ENCODE results near the gene DNASE2B. TPM values are rescaled to one million over a fixed set of nuclear protein-coding genes. Genes with fewer than 3 reads are reported as not detected.

DNASE2B gene
- total RNA-seq, 1 experiment from 2014 or later, result not detected

GRCh38 chr1:84430546-84430945 lies 32.3 kb downstream of the DNASE2B start:
- no CpG with 5 or more reads among the region's 2 CpGs for WGBS (ENCODE audit: extremely low coverage, insufficient read length, low lambda C conversion rate)
- H2BK5ac ChIP-seq (ENCODE audit: insufficient read length, low read length), result no peak overlapping the region

More at GRCh38 chr1:84430546-84430945, 32.3 kb downstream of the DNASE2B start:
- no peak overlapping the region for H3K23ac ChIP-seq (ENCODE audit: insufficient read length, low read depth, low read length)
- H3K9me3 Mint-ChIP-seq, result peaks cover 4 to 9% of the 10 kb centered on the region in 2 experiments
- H4K8ac ChIP-seq (replicated peaks; ENCODE audit: insufficient read length, low read depth, low read length), result no peak overlapping the region
- no peaks in the 10 kb centered on the region for H3K79me1 ChIP-seq (ENCODE audit: insufficient read depth, low read depth, low read length, poor library complexity, severe bottlenecking)
- H3K9me3 ChIP-seq (ENCODE audit: control insufficient read depth, low read depth, low read length), result no peaks in the 10 kb centered on the region
- TF ChIP-seq, protein P1, sequence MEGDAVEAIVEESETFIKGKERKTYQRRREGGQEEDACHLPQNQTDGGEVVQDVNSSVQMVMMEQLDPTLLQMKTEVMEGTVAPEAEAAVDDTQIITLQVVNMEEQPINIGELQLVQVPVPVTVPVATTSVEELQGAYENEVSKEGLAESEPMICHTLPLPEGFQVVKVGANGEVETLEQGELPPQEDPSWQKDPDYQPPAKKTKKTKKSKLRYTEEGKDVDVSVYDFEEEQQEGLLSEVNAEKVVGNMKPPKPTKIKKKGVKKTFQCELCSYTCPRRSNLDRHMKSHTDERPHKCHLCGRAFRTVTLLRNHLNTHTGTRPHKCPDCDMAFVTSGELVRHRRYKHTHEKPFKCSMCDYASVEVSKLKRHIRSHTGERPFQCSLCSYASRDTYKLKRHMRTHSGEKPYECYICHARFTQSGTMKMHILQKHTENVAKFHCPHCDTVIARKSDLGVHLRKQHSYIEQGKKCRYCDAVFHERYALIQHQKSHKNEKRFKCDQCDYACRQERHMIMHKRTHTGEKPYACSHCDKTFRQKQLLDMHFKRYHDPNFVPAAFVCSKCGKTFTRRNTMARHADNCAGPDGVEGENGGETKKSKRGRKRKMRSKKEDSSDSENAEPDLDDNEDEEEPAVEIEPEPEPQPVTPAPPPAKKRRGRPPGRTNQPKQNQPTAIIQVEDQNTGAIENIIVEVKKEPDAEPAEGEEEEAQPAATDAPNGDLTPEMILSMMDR (conservative IDR thresholded peaks at IDR 0.05), result no peak
- H3K4me1 Mint-ChIP-seq, result peaks cover 0 to 3% of the 10 kb centered on the region in 2 experiments; a peak in 1 of 4 replicates
- no peak overlapping the region for H3K27ac Mint-ChIP-seq
- no peaks in the 10 kb centered on the region for H3K4me1 ChIP-seq (ENCODE audit: insufficient read depth, low read length)
- peaks cover 2% of the 10 kb centered on the region; the same call in 1 of the 2 replicates for H3K27me3 Mint-ChIP-seq (ENCODE audit: low read depth)
- H3K4me3 Mint-ChIP-seq, result no peak overlapping the region
- H3K27me3 ChIP-seq (ENCODE audit: insufficient read depth, low read length), result no peaks in the 10 kb centered on the region
- no peak overlapping the region for H2BK15ac ChIP-seq (ENCODE audit: low read depth, low read length)
- H3K79me2 ChIP-seq (ENCODE audit: insufficient read depth, low read length), result no peaks in the 10 kb centered on the region
- H3K4ac ChIP-seq (ENCODE audit: low read depth, low read length), result no peak overlapping the region
- H3K18ac ChIP-seq (ENCODE audit: insufficient read length, low read depth, low read length), result no peak overlapping the region
- no peak overlapping the region for H2BK12ac ChIP-seq (ENCODE audit: insufficient read length, low read depth, low read length)
- DNase-seq, result no peak
- H3K27ac ChIP-seq (ENCODE audit: insufficient read length, low read depth, low read length), result no peak overlapping the region
- no peak overlapping the region for H3T11ph ChIP-seq (ENCODE audit: low read length)
- H3K36me3 Mint-ChIP-seq (ENCODE audit: insufficient read depth in 1 of 3, low read depth in 3 of 3), result peaks cover 0 to 11% (median 0%) of the 10 kb centered on the region in 3 experiments; a peak in 2 of 7 replicates
- H2AFZ ChIP-seq (ENCODE audit: low read length), result no peak overlapping the region
- H4K91ac ChIP-seq (ENCODE audit: insufficient read length, low read depth, low read length), result no peak overlapping the region
- no peak overlapping the region for H4K5ac ChIP-seq (ENCODE audit: insufficient read length, low read depth, low read length)
- no peak overlapping the region for H3K4me2 ChIP-seq (ENCODE audit: insufficient read depth, insufficient read length, low read length)
- no peaks in the 10 kb centered on the region for H4K20me1 ChIP-seq (ENCODE audit: control insufficient read depth, insufficient read depth, insufficient read length)
- no peak overlapping the region for H2BK20ac ChIP-seq (ENCODE audit: low read depth, low read length, poor library complexity, severe bottlenecking)
- no peak overlapping the region for H3K56ac ChIP-seq (ENCODE audit: insufficient read length, low read depth, low read length)
- no peak overlapping the region for H2BK120ac ChIP-seq (ENCODE audit: low read depth, low read length, poor library complexity, severe bottlenecking)
- H3K9ac ChIP-seq (ENCODE audit: extremely low read depth, insufficient read length, low read length), result no peak overlapping the region
- H3K23me2 ChIP-seq (ENCODE audit: insufficient read length, low read depth, low read length, poor library complexity, severe bottlenecking), result no peaks in the 10 kb centered on the region
- H3K14ac ChIP-seq (ENCODE audit: insufficient read depth, low read length), result no peak overlapping the region
- H2AK5ac ChIP-seq (ENCODE audit: insufficient read length, low read length), result no peak overlapping the region

All from H9 (cell line).